Spleen (tissue), 11 donors: ENCODE data around the gene ELL3. TPM values are rescaled to one million over a fixed set of nuclear protein-coding genes. Genes with fewer than 3 reads are reported as not detected.

Experiments
- DNase-seq: peaks from one replicate; pipeline ENCODE4 v3.0.0-alpha.2; 2020
- H3K27ac ChIP-seq, 8 donors: fragments of 200-600 bp; sonication (generic) in 7 of 8; 1 replicate in 4 of 8; 2 replicates in 4 of 8; pipeline versions ENCODE4 v1.5.0 to v1.8.0; 2016 to 2021; ENCODE audit warnings: inconsistent platforms in 4 of 8, mild to moderate bottlenecking in 4 of 8, moderate library complexity in 1 of 8
- H3K27me3 ChIP-seq, 7 donors: fragments of 200-600 bp; sonication (generic) in 6 of 7; replicated peaks in 1 of 7; 1 replicate in 4 of 7; 2 replicates in 3 of 7; pipeline versions ENCODE4 v1.5.0 to v1.8.0; 2016 to 2021; ENCODE audit warnings: inconsistent platforms in 3 of 7, mild to moderate bottlenecking in 1 of 7
- H3K36me3 ChIP-seq, 6 donors: fragments of 200-600 bp; sonication (generic) in 5 of 6; 1 replicate in 4 of 6; 2 replicates in 2 of 6; pipeline versions ENCODE4 v1.5.0 to v1.8.0; 2016 to 2021; ENCODE audit warnings: inconsistent platforms in 2 of 6
- H3K4me1 ChIP-seq, 6 donors: fragments of 200-600 bp; sonication (generic) in 5 of 6; 1 replicate in 3 of 6; 2 replicates in 3 of 6; pipeline versions ENCODE4 v1.5.0 to v1.8.0; 2016 to 2021; ENCODE audit warnings: inconsistent platforms in 3 of 6
- H3K4me3 ChIP-seq, 8 donors: fragments of 200-600 bp; sonication (generic) in 7 of 8; 1 replicate in 4 of 8; 2 replicates in 4 of 8; pipeline versions ENCODE4 v1.5.0 to v1.8.0; 2016 to 2021; ENCODE audit warnings: inconsistent platforms in 4 of 8, mild to moderate bottlenecking in 4 of 8, moderate library complexity in 2 of 8
- H3K9me3 ChIP-seq, 8 donors: fragments of 200-600 bp; sonication (generic) in 7 of 8; 1 replicate in 4 of 8; 2 replicates in 4 of 8; pipeline versions ENCODE4 v1.5.0 to v1.8.0; 2016 to 2021; ENCODE audit warnings: inconsistent platforms in 4 of 8
- CTCF ChIP-seq, 11 experiments: fragments of 200-600 bp in 7 of 11; fragments of 450-650 bp in 4 of 11; sonication (generic) in 4 of 11; IDR thresholded peaks in 8 of 11; conservative IDR thresholded peaks in 3 of 11; 1 replicate in 7 of 11; 2 replicates in 4 of 11; pipeline versions ENCODE4 v1.4.0 to v1.8.0; 2016 to 2021; ENCODE audit warnings: antibody characterized with exemption in 11 of 11, inconsistent platforms in 4 of 11, mild to moderate bottlenecking in 1 of 11
- POLR2A ChIP-seq, 3 donors: fragments of 450-650 bp; IDR thresholded peaks; one replicate each; pipeline ENCODE4 v1.5.1; 2017; ENCODE audit warnings: antibody characterized with exemption in 3 of 3, mild to moderate bottlenecking in 1 of 3
- POLR2AphosphoS5 ChIP-seq, 3 donors: sonication (generic); formaldehyde crosslinking; IDR thresholded peaks; one replicate each; pipeline ENCODE4 v1.5.1; 2017; ENCODE audit warnings: antibody characterized with exemption in 3 of 3
- WGBS, 5 donors: extraction: QIAGEN DNeasy Blood & Tissue Kit in 3 of 5; methylation state at CpG; one replicate each; pipeline versions ENCODE4 v1.1.5 to v1.1.7; 2013 to 2018; 5-methylcytosine and 5-hydroxymethylcytosine counted together
- intact Hi-C: fragments of 100-400 bp; cut with DNase I; formaldehyde crosslinking; loops from one replicate; pipeline ENCODE4 v1.15.0; 2023; ENCODE audit warnings: low total_unique reads
- polyA plus RNA-seq, 3 donors: library from polyadenylated mRNA; stranded (reverse); fragments of 200-250 nt; gene quantifications; one replicate each; pipeline ENCODE4 v1.2.1, GENCODE V29; 2013
- total RNA-seq, 7 donors: library from RNA; depleted of rRNA in 3 of 7; stranded (reverse); fragments of >200 nt in 3 of 7; fragmentation: NEBNext Ultra II Directional in 4 of 7; extraction: Animal tissue kit (Norgen Biotek cat#: 25700) in 4 of 7; gene quantifications; one replicate each; pipeline versions ENCODE4 v1.1.0 to v1.2.1, GENCODE V29; 2016 to 2021
- donor health status: healthy with polysubstance abuse.
- donor health status: DM: no; HTN: no; CAD: no; lungs with moderate emphysema.
- donor health status: DM: no; HTN: no; CAD: no.
- donor health status: Bipolar disorder and iron deficiency.
- donor health status: healthy.
- donor health status: DM: no; HTN: no; CAD: no.
- donor health status: DM: yes; HTN: yes; CAD: no.

The ELL3 gene
- total and polyA plus RNA-seq, 10 donors, result 1.7 to 44.4 (median 4.1) TPM

GRCh38 chr15:43793647-43794046 lies 16.9 kb upstream of the ELL3 start:
- DNase-seq, result no peak
- TF ChIP-seq CTCF (IDR thresholded peaks at IDR 0.05 in 8 of 11, conservative IDR thresholded peaks at IDR 0.05 in 3 of 11) (no peak), POLR2AphosphoS5 (IDR thresholded peaks at IDR 0.05) (no peak), POLR2A (IDR thresholded peaks at IDR 0.05) (no peak)
- Histone ChIP-seq H3K27ac (peak overlapping the region in 7 of 8 donors; percentile 23 to 98 (median 98)), H3K9me3 (no peaks in the 10 kb centered on the region), H3K4me3 (peak overlapping the region in 6 of 8 donors; percentile 48 to 88 (median 78)), H3K27me3 (no peaks in the 10 kb centered on the region), H3K4me1 (peaks cover 24 to 88% (median 58%) of the 10 kb centered on the region in 6 donors), H3K36me3 (peaks cover 0 to 55% (median 32%) of the 10 kb centered on the region in 6 donors)
- 67 to 84% (median 75%) methylated on average over 10 of the region's 10 CpGs for WGBS, 5 donors
- intact Hi-C loops, result no loop called here

- WGBS, 5 donors, result 2 to 6% (median 3%) methylated on average over 26 to 33 of the region's 33 CpGs
- peak; percentile 79 for DNase-seq
- H3K36me3 ChIP-seq, result peaks cover 0 to 48% (median 32%) of the 10 kb centered on the region in 6 donors
- TF ChIP-seq CTCF (IDR thresholded peaks at IDR 0.05 in 8 of 11, conservative IDR thresholded peaks at IDR 0.05 in 3 of 11) (peak in 2 of 11 experiments; percentile 19 to 31), POLR2AphosphoS5 (IDR thresholded peaks at IDR 0.05) (peak in 1 of 3 donors; percentile 63), POLR2A (IDR thresholded peaks at IDR 0.05) (peak in 1 of 3 donors; percentile 13)
- H3K27me3 ChIP-seq, result no peaks in the 10 kb centered on the region
- peaks cover 24 to 88% (median 54%) of the 10 kb centered on the region in 6 donors for H3K4me1 ChIP-seq
- intact Hi-C loops, result no loop called here
- no peaks in the 10 kb centered on the region for H3K9me3 ChIP-seq
- H3K4me3 ChIP-seq, result peak overlapping the region; percentile 48 to 91 (median 78)
- H3K27ac ChIP-seq, result peak overlapping the region; percentile 93 to 98 (median 98)
These were observed 16.2 kb upstream of the ELL3 start for GRCh38 chr15:43792761-43793476.

GRCh38 chr15:43791993-43792760 lies 15.4 kb upstream of the ELL3 start, which contains the start of gene SERF2:
Gene SERF2 (plus strand): TSS chr15:43792320. CDS start chr15:43792377, 57 bp downstream.
- peak in 1 of 11 experiments; percentile 31 for TF ChIP-seq CTCF (IDR thresholded peaks at IDR 0.05 in 8 of 11, conservative IDR thresholded peaks at IDR 0.05 in 3 of 11)
- TF ChIP-seq POLR2A (IDR thresholded peaks at IDR 0.05), result peak; percentile 87 to 98 (median 90)
- peak; percentile 100 for TF ChIP-seq POLR2AphosphoS5 (IDR thresholded peaks at IDR 0.05)
- Histone ChIP-seq H3K36me3 (peaks cover 0 to 40% (median 29%) of the 10 kb centered on the region in 6 donors), H3K9me3 (no peaks in the 10 kb centered on the region), H3K4me3 (peak within 1 kb of the TSS; percentile 48 to 91 (median 78)), H3K27me3 (no peaks in the 10 kb centered on the region), H3K4me1 (peaks cover 24 to 81% (median 50%) of the 10 kb centered on the region in 6 donors), H3K27ac (peak within 1 kb of the TSS; percentile 93 to 98 (median 98))
- intact Hi-C loops, result no loop called here
- 0 to 1% (median 1%) methylated on average over 38 to 66 of the region's 66 CpGs for WGBS, 5 donors
- peak; percentile 100 for DNase-seq
